ENCODE results near the gene MGAT4D. TPM values are rescaled to one million over a fixed set of nuclear protein-coding genes. Genes with fewer than 3 reads are reported as not detected.

Gene MGAT4D
- not detected in 2 replicates for total RNA-seq

DNA sequence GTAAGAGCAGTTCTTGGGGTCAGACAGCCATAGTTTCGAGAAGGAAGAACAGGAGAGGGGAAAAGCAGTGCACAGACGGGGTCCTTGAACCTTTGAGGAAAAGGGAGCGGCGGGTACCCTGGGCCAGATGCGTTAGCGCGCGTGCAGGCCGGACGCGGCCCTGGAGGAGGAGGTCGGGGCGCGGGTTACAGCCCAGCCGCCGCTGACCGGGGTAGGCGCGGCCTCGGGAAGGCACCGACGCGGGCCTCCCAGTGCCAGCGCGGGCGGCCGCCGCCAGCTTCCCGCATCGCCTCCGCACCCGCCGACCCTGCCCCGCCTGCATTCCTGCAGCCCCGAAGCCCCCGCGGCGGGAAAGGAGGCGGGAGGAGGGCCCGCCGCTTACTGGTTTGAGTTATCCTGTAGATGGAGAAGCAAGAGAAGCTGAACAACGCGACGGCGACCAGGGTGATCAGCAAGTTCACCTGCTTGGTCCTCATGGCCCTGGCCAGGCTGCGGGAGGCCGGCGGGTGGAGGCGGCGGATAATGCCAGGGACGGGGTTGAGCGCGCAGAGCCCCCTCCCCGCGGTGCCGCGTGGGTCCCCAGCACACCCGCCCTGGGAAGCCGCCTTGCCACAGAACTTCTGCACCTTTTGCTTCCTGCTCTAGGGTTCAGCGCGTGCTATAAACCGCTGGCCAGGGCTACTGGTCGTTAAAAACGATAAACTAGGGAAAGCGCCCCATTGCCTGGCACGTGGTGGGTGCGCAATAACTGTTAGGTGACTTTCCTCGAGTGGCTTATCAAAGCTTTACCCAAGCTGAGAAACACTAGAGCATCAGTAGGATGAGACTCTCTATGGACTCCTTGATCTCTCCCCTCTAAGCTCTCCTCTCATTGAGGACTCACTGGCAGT is at the start of gene MGAT4D:
MGAT4D (minus strand) TSS at position 547 of the 890 bp plus-strand sequence; CDS start at position 476, 71 bp downstream.

DNA sequence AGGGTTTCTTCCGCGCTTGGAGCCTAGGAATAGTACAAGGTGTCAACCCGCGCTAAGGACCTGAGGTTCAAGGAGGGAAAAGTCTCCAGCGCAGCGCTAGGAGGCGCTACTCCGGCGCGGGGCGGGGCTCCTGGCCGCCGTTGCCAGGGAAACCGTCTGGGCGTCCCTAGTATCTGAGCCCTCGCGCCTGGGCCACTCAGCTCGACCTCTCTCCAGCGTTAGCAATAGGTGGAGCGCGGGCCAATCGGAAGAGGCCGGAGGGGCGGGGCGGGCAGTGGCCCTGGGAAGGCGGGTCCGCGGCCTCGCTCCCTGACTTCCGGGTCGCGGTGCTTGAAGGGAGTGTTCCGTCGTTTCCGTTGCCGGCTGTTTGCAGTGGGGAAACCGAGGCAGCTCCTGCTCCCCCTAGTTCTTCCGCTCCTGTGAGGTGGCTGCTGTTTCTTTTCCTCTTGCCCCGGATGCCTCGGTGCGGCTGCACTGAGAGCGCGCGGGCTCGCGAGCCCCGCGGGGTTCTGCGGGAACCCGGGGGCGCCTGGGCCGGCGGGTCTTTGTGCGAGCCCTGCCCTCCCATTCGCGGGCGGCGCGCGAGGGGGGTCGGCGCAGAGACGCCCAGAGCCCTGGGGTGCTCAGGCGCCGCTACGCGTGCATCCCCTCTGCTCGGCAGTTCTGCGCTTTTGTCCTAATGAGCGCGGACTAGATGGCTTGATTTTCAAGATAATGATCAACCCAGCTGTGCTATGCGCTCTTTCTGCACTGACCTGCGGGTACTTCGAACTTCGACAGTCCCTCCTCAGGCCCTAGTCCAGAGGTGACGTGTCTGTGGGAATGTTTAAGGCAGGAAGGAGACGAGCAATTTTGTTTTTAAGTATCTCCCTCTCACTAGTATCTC is 26.0 kb upstream of the MGAT4D start, which contains the start of gene ELMOD2:
ELMOD2 (plus strand) TSS at position 312 of the 886 bp plus-strand sequence. CDS start 1,261 bp downstream, outside the sequence.

DNA sequence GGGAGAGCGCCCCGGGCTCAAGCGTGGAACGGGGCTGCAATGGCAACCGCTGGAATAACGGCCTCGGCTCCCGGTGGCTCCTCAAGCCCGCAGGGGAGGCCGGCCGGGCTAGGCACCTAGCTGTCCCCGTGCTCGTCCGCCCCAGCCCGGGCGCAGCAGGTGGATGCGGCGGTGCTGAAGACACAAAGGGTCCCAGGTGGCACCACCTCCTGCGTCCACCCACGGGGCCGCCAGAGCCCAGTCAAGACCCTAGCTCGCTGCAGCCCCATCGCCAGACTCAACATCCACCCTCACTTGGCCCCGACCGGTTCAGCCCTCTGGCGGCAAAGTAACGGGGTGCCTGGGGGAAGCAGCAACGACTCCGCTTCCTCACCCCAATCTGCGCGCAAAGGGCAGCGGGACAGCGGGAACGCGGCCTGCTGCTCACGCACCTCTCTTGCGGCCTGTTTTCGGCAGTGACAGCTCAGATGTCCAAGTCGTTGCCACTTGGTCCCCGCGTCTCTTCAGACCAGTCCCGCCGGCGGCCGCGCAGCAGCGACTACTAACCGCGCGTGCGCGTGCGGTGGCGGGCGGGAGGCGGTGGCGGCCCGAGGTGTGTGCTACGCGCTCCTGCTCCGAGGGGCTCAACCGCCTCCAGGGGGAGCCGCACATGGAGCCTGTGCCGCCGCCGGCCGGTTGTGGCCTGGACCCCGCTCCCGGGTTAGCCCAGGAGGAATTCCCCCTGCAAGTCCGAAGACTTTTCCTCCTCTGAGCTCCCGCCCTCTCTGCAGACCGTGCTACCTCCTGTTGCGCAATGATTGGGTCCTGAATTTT is 70.8 kb downstream of the MGAT4D start, which contains the start of gene CLGN:
CLGN (minus strand) TSS at position 543 of the 813 bp plus-strand sequence. CDS start 14,570 bp downstream, outside the sequence.

Other genes starting within 250 kb of the MGAT4D start
- 60.2 and 86.1 TPM in 2 replicates for gene SCOC, start 124.6 kb downstream of the MGAT4D start, total RNA-seq
- 3.9 and 95.7 TPM in 2 replicates for gene CLGN, start 70.6 kb downstream of the MGAT4D start, total RNA-seq
- gene ELMOD2, start 25.9 kb upstream of the MGAT4D start, total RNA-seq, result 21.9 and 25.2 TPM in 2 replicates
- under 0.01 TPM in 1 of 2 replicates, not detected in the other for gene UCP1, start 70.7 kb upstream of the MGAT4D start, total RNA-seq

Data from tracheal epithelial cell (primary cell).